Measurements from ENCODE around the gene MIA.

Gene MIA

DNA sequence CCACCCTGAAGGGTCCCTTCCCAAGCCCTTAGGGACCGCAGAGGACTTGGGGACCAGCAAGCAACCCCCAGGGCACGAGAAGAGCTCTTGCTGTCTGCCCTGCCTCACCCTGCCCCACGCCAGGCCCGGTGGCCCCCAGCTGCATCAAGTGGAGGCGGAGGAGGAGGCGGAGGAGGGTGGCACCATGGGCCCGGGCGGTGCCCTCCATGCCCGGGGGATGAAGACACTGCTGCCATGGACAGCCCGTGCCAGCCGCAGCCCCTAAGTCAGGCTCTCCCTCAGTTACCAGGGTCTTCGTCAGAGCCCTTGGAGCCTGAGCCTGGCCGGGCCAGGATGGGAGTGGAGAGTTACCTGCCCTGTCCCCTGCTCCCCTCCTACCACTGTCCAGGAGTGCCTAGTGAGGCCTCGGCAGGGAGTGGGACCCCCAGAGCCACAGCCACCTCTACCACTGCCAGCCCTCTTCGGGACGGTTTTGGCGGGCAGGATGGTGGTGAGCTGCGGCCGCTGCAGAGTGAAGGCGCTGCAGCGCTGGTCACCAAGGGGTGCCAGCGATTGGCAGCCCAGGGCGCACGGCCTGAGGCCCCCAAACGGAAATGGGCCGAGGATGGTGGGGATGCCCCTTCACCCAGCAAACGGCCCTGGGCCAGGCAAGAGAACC, 25.1 kb downstream of the MIA start:
- H3K4me3 ChIP-seq, result peak overlapping the region; percentile 69 to 97 (median 93)

GRCh38 chr19:40800997-40801377, 25.7 kb downstream of the MIA start:
- H3K27ac ChIP-seq, result peak overlapping the region in 18 of 21 experiments; percentile 7 to 99 (median 97)
- H3K4me3 ChIP-seq, result peak overlapping the region in 5 of 7 experiments; percentile 69 to 96 (median 92)

More for the DNA sequence above, 25.1 kb downstream of the MIA start:
- peak overlapping the region in 20 of 21 experiments; percentile 78 to 99 (median 97) for H3K27ac ChIP-seq

- peak overlapping the region in 2 of 7 experiments; percentile 73 to 93 for H3K4me3 ChIP-seq
- peak overlapping the region in 18 of 21 experiments; percentile 34 to 99 (median 92) for H3K27ac ChIP-seq
Observed at GRCh38 chr19:40801426-40802299, 26.3 kb downstream of the MIA start.

DNA sequence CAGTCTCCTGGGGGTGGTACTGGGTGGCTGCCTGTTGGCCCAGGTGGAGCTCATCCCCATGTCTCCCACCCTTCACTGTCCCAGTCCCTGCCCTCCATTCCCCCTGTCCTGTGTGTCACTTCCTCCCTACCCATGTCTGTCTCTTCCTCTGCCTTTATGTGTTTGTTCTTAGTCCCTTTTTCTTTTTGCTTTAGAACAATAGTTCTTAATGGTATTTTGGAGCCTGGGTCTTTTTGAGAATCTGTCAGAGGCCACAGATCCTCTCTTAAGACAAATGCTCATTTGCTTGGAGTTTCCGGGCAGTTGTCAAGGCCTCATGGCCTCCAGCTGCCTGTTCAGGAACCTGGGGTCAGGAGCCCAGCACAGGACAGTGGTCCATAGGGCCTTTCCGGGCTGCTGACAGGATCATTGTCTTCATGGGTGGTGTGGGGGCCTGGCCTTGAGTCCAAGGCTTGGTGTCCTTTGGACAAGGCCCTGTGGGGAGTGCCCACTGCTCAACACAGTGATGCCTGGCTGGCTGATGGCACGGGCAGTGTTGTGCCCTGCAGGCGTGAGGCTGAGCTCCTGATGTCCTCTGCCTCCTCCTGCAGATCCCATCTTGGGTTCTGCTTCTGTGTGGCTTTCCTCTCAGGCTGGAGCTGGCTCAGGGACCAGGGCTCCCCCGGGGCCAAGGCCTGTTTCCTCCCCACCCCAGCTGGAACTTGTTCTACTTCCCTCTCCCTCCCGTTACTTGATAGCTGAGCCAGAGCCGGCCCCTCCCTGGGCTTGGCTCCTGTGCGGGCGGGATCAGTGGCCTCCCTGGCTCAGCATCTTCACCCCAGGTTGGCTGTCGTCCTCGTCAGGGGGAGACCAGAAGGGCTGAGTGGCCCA, 27.2 kb downstream of the MIA start:
- Histone ChIP-seq H3K4me3 (peak overlapping the region in 2 of 7 experiments; percentile 13 to 18), H3K27ac (peak overlapping the region in 20 of 21 experiments; percentile 29 to 98 (median 77))

DNA sequence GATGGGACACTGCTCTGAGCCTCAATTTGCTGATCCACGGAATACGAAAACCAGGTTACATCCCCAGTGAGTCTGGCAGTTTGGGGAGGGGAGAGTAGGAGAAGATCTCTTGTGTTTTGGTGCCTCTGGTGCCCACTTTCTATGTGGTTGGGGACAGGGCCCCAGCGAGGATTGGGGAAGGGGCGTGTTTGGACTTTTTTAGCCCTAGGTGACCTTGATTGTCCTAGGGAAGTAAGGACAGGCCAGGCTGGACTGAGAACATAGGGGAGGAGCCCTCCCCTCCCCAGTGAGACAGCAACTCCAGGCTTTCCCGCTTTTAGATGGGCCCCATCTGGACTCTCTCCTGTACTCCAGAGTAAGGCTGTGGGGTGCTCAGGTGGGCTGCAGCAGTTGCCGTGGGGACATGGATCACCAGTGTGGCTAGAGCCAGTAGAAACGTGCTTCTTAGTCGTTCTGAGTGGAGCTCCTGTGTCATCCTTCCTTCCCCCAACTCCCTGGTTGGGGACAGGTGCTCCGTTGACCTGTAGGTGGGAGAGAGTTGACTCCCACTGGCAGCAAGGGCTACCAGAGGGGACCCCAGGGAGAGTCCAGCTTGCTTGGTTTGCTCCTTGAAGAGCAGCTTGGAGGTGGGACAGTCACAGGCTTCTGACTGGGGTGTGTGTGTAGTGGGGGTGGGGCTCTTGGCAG, 28.0 kb downstream of the MIA start:
- Histone ChIP-seq H3K4me3 (peak overlapping the region in 1 of 7 experiments; percentile 13), H3K27ac (peak overlapping the region in 19 of 21 experiments; percentile 29 to 98 (median 78))

DNA sequence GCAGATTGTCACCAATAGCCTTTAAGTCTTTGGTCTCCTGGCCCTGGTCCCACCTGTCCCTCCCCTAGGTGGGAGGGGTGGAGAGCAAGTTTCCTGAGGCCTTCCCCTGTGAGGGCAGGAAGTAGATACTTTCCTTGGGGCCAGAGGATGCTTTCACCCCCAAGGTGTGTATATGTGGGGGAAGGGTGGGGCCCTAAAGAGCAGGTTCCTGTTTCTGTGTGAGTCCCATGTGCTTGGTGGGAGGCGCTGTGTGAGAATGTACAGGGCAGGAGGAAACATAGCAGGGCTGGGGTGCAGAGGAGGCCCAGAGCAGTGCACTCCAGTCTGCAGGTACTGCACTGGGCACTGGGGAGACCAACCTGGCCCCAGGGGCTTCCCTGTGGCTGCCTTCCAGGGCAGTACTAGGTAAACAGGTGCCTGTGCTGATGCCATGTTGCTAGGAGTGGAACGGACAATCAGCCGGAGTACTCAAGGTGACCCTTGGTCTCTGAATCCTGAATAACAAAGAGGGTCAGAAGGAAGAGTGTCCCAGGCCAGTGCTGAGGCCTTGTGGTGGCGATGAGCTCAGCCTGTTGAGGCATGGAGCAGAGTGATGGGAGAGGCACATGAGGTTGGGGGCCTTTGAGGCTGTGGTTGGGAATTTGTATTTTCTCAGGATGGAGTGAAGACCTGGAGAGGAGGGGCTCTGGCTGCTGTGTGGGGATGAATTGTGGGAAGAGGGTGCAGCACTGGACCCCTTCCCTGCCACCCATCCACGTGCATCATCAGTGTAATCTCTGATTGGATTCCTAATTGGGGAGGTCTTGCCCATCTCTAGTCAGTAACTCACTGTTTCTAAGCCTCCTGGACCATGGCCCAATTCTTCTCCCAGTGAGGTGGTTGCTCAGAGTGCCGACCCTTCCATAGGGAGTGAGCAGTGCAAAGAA, 28.8 kb downstream of the MIA start:
- peak overlapping the region in 19 of 21 experiments; percentile 29 to 98 (median 80) for H3K27ac ChIP-seq
- no peak overlapping the region for H3K4me3 ChIP-seq

DNA sequence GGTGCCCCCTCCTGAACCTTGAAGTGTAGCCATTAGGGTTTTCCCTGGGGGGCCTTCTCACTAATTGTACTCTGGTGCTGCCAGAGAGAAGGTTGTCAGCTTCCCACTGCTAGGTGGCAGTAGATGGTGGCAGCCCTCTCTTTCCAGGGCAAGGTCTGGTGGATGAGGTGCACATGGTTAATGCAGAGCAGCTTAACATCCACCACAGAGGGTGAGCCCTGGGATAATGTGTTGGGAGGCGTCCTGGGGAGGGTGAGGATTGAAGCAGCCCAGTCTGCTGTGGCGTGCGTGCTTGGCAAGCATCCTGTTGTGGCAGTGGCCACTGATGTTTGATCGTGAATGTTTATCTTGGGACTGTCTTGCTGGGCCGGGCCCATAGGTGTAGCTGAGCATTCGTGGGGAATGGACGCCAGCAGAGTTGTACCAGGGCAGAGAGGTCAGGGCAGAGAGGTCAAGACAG, 29.5 kb downstream of the MIA start:
- H3K27ac ChIP-seq, result peak overlapping the region in 18 of 21 experiments; percentile 0 to 98 (median 81)
- no peak overlapping the region for H3K4me3 ChIP-seq

- Histone ChIP-seq H3K27ac (peak overlapping the region in 19 of 21 experiments; percentile 0 to 98 (median 80)), H3K4me3 (no peak overlapping the region)
Observed at GRCh38 chr19:40805258-40805868, 30.0 kb downstream of the MIA start.

GRCh38 chr19:40806423-40807146, 31.3 kb downstream of the MIA start:
- peak overlapping the region in 20 of 21 experiments; percentile 1 to 98 (median 80) for H3K27ac ChIP-seq
- H3K4me3 ChIP-seq, result peak overlapping the region in 1 of 7 experiments; percentile 2

DNA sequence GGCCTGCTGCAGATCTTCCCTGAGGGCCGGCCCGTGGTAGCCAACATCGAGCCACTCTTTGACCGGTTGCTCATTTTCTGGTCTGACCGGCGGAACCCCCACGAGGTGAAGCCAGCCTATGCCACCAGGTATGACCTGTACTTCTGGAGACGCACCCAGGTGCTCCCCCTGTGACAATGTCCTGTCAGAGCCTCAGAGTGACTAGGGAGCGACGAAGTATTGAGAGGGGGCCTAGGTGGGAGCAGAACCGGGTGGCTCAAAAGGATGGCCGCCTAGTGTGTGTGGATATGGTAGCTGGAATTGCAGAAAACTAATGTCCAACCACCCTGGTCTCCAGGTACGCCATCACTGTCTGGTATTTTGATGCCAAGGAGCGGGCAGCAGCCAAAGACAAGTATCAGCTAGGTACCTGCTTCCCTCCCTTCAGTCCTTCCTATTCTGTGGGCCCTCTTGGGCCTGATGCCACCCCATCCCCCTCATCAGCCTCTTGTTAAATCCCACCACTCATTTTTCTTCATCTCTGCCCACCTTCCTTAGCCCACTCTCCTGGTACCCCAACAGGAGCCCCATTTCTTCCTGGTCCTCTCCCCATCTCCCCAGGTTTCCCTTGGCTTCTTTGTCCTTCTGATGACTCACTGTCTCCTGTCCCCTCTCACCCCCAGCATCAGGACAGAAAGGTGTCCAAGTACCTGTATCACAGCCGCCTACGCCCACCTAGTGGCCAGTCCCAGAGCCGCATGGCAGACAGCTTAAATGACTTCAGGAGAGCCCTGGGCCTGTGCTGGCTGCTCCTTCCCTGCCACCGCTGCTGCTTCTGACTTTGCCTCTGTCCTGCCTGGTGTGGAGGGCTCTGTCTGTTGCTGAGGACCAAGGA, 32.1 kb downstream of the MIA start:
- Histone ChIP-seq H3K27ac (peak overlapping the region in 14 of 21 experiments; percentile 4 to 98 (median 70)), H3K4me3 (no peak overlapping the region)

DNA sequence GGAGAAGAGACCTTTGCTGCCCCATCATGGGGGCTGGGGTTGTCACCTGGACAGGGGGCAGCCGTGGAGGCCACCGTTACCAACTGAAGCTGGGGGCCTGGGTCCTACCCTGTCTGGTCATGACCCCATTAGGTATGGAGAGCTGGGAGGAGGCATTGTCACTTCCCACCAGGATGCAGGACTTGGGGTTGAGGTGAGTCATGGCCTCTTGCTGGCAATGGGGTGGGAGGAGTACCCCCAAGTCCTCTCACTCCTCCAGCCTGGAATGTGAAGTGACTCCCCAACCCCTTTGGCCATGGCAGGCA, 32.7 kb downstream of the MIA start:
- no peak overlapping the region for H3K4me3 ChIP-seq
- peak overlapping the region in 9 of 21 experiments; percentile 4 to 97 (median 67) for H3K27ac ChIP-seq

GRCh38 chr19:40808497-40808896, 33.2 kb downstream of the MIA start:
- Histone ChIP-seq H3K27ac (peak overlapping the region in 1 of 21 experiments; percentile 14), H3K4me3 (no peak overlapping the region)

DNA sequence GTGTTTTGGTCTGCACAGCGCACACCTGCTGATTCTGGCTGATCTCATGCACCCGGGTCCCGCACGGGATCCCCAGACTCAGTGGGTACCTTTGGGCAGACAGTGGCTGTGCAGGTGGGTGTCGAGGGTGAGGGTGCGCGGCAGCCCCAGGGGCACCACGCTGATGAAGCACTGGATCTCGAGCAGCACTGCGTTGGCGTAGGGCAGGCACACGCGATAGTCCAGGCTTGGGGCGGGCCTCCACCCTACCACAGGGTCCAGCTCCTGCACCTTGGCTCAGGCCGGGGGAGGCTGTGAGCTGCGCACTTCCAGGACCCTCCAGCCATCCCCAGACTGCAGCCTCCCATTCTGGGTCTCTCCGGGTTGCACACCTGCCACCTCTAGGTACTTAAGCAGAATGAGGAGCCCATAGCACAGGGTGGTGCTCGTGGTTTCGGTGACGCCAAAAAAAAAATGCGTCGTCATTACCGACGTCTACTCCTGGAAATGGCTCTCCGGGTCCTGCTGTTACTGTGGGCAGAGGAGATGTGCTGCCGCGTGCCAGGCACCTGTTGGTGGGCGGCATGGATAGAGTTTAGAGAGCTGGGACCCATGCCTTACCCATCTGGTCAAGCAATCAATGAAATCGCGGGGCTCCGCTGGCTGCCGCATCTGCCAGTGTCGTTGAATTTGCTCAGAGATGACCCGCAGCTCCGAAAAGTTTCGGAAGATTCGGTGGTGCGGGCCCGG, 34.2 kb downstream of the MIA start:
- Histone ChIP-seq H3K4me3 (peak overlapping the region in 1 of 7 experiments; percentile 30), H3K27ac (peak overlapping the region in 6 of 21 experiments; percentile 59 to 89 (median 73))

DNA sequence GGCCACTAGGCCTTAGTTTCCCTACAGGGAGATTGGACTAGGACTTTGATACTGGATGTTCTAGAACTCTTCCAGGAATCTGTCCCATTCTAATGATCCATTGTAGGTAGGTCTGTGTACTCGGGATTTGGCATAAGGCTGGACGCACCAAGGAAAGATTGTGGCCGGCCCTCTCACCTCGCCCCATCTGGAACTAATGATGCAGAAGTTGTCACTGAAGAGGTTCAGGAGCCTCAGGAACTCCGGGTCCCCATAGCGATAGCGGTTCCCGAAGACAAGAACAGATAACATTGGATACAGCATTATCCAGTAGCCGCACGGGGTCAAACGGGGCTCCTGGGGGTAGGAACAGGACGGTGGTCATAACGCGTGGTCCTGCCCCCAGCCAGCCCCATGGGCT, 34.8 kb downstream of the MIA start:
- Histone ChIP-seq H3K27ac (peak overlapping the region in 19 of 21 experiments; percentile 16 to 89 (median 69)), H3K4me3 (peak overlapping the region; percentile 26 to 46 (median 33))
